MCF 10A (cell line): Measurements from ENCODE around the gene NFX1. TPM values are rescaled to one million over a fixed set of nuclear protein-coding genes. Genes with fewer than 3 reads are reported as not detected.

Experiments used
- BruUV-seq: library from RNA; stranded (reverse); fragments of 400-500 nt; replicated peaks from 2 replicates; lab custom pipeline; 2021; lab: Mats Ljungman, UMichigan
- CTCF ChIA-PET: fragments of 300-600 bp; sonication (Branson Sonifier 250); formaldehyde crosslinking; extraction: SDS; loops from one replicate; lab custom pipeline; 2021; ENCODE audit warnings: antibody characterized with exemption, inconsistent platforms; lab: Yijun Ruan, JAX
- POLR2A ChIA-PET: fragments of 300-600, 350-650 bp; sonication (Branson Sonifier 250); formaldehyde crosslinking; extraction: SDS; loops from one replicate; lab custom pipeline; 2020; ENCODE audit warnings: antibody characterized with exemption, inconsistent platforms; lab: Yijun Ruan, JAX
- DNase-seq: peaks from one replicate; pipeline ENCODE4 v3.0.0-alpha.2; 2018; ENCODE audit not compliant: unreplicated experiment
- H3K27ac Mint-ChIP-seq: one replicate; pipeline ENCODE4 v1.8.0; 2022; ENCODE audit warnings: mild to moderate bottlenecking, low read depth, mixed read lengths; ENCODE audit not compliant: unreplicated experiment
- H3K27me3 Mint-ChIP-seq: one replicate; pipeline ENCODE4 v1.8.0; 2022; ENCODE audit warnings: mixed read lengths; ENCODE audit not compliant: insufficient read depth, unreplicated experiment
- H3K36me3 Mint-ChIP-seq: one replicate; pipeline ENCODE4 v1.8.0; 2022; ENCODE audit warnings: mild to moderate bottlenecking, moderate library complexity, mixed read lengths; ENCODE audit not compliant: insufficient read depth, unreplicated experiment
- H3K4me1 Mint-ChIP-seq: one replicate; pipeline ENCODE4 v1.8.0; 2022; ENCODE audit warnings: mixed read lengths; ENCODE audit not compliant: insufficient read depth, unreplicated experiment
- H3K4me3 Mint-ChIP-seq: one replicate; pipeline ENCODE4 v1.8.0; 2022; ENCODE audit warnings: mild to moderate bottlenecking, moderate library complexity, mixed read lengths; ENCODE audit not compliant: unreplicated experiment
- H3K9me3 Mint-ChIP-seq: one replicate; pipeline ENCODE4 v1.8.0; 2022; ENCODE audit warnings: mixed read lengths; ENCODE audit not compliant: unreplicated experiment
- intact Hi-C: fragments of 100-400 bp; cut with micrococcal nuclease; formaldehyde crosslinking; loops from 2 replicates; pipeline ENCODE4 v1.14.1; 2022
- total RNA-seq: library from RNA; stranded (reverse); gene quantifications from 2 replicates; pipeline ENCODE4 v1.2.3, GENCODE V29; 2022
- TF ChIP-seq, protein P1 (sequence below): fragments of 200-600 bp; IDR thresholded peaks from one replicate; pipeline ENCODE4 v1.8.0; 2022; ENCODE audit warnings: antibody characterized with exemption, mild to moderate bottlenecking; ENCODE audit not compliant: unreplicated experiment

NFX1 gene
- total RNA-seq, 1 experiment from 2014 or later: 78.5 TPM

- intact Hi-C loops: no loop called here
- POLR2A ChIA-PET: interaction anchor here (0.9 to 4.3 kb wide), 3 partner anchors 9 to 20 kb away, joined by 4 to 45 read pairs (median 6); partner anchors contain the start of genes BAG1 and CHMP5
- CTCF ChIA-PET: interaction anchor here (0.5 to 1.6 kb wide), 3 partner anchors 10 to 181 kb away, joined by 3 to 8 read pairs (median 7); no protein-coding TSS in a partner anchor
These were observed 46.1 kb upstream of the NFX1 start for GRCh38 chr9:33244137-33244784.

GRCh38 chr9:33245341-33245740, 45.0 kb upstream of the NFX1 start:
- H3K27me3 Mint-ChIP-seq: no peaks in the 10 kb centered on the region
- ChIA-PET POLR2A (interaction anchor here (4.3 kb wide), 1 partner anchor 12 kb away, joined by 45 read pairs; no protein-coding TSS in a partner anchor), CTCF (interaction anchor here (1.5 kb wide), 1 partner anchor 10 kb away, joined by 4 read pairs; no protein-coding TSS in a partner anchor)
- no peak for DNase-seq
- no TSS peak for BruUV-seq
- H3K4me1 Mint-ChIP-seq: peaks cover 10% of the 10 kb centered on the region
- no peak overlapping the region for H3K4me3 Mint-ChIP-seq
- H3K9me3 Mint-ChIP-seq: no peaks in the 10 kb centered on the region
- TF ChIP-seq, protein P1, sequence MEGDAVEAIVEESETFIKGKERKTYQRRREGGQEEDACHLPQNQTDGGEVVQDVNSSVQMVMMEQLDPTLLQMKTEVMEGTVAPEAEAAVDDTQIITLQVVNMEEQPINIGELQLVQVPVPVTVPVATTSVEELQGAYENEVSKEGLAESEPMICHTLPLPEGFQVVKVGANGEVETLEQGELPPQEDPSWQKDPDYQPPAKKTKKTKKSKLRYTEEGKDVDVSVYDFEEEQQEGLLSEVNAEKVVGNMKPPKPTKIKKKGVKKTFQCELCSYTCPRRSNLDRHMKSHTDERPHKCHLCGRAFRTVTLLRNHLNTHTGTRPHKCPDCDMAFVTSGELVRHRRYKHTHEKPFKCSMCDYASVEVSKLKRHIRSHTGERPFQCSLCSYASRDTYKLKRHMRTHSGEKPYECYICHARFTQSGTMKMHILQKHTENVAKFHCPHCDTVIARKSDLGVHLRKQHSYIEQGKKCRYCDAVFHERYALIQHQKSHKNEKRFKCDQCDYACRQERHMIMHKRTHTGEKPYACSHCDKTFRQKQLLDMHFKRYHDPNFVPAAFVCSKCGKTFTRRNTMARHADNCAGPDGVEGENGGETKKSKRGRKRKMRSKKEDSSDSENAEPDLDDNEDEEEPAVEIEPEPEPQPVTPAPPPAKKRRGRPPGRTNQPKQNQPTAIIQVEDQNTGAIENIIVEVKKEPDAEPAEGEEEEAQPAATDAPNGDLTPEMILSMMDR: no peak
- intact Hi-C loops: no loop called here
- no peak overlapping the region for H3K27ac Mint-ChIP-seq
- H3K36me3 Mint-ChIP-seq: peaks cover 23% of the 10 kb centered on the region

More at GRCh38 chr9:33244137-33244784, 46.1 kb upstream of the NFX1 start:
- BruUV-seq: no TSS peak
- DNase-seq: no peak
- Mint-ChIP-seq H3K4me1 (peaks cover 6% of the 10 kb centered on the region), H3K9me3 (no peaks in the 10 kb centered on the region), H3K27me3 (no peaks in the 10 kb centered on the region), H3K36me3 (peaks cover 13% of the 10 kb centered on the region), H3K4me3 (no peak overlapping the region), H3K27ac (no peak overlapping the region)
- TF ChIP-seq, protein P1: no peak

GRCh38 chr9:33246269-33246860, 44.0 kb upstream of the NFX1 start:
- ChIA-PET POLR2A (interaction anchor here (1.2 to 13.7 kb wide), 3 partner anchors 10 to 17 kb away, joined by 4 to 259 read pairs (median 45); partner anchors contain the start of gene SPINK4), CTCF (interaction anchor here (1.5 kb wide), 1 partner anchor 11 kb away, joined by 4 read pairs; no protein-coding TSS in a partner anchor)
- H3K27ac Mint-ChIP-seq: no peak overlapping the region
- H3K9me3 Mint-ChIP-seq: no peaks in the 10 kb centered on the region
- intact Hi-C loops: no loop called here
- DNase-seq: no peak
- BruUV-seq: no TSS peak
- peaks cover 27% of the 10 kb centered on the region for H3K36me3 Mint-ChIP-seq
- TF ChIP-seq, protein P1: no peak
- peaks cover 21% of the 10 kb centered on the region for H3K4me1 Mint-ChIP-seq
- no peaks in the 10 kb centered on the region for H3K27me3 Mint-ChIP-seq
- H3K4me3 Mint-ChIP-seq: no peak overlapping the region

DNA sequence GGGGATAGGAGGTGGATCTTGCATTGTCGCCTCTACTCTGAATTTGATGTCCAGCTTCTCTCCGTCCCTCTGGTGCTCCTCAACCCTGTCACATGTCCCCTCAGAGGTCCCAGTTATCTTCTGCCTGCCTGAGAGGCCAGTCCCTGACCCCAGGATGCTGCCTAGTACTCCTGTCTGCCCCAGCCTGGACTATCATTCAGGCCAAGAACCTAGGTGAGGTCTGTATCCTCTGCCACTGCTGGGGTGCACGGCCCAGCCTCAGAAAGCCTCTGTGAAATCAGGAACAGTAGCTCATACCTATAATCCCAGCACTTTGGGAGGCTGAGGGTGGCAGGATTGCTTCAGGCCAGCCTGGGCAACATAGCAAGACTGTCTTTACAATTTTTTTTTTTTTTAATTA, 41.7 kb upstream of the NFX1 start:
- DNase-seq: no peak
- CTCF ChIA-PET: interaction anchor here (0.7 to 2.6 kb wide), 2 partner anchors 14 to 52 kb away, joined by 3 to 18 read pairs; no protein-coding TSS in a partner anchor
- Mint-ChIP-seq H3K9me3 (no peaks in the 10 kb centered on the region), H3K27ac (peak overlapping the region; percentile 68), H3K36me3 (peaks cover 46% of the 10 kb centered on the region), H3K4me1 (peaks cover 30% of the 10 kb centered on the region), H3K27me3 (no peaks in the 10 kb centered on the region), H3K4me3 (no peak overlapping the region)
- POLR2A ChIA-PET: interaction anchor here (1.6 to 13.7 kb wide), 2 partner anchors 12 to 15 kb away, joined by 9 to 259 read pairs; partner anchors contain the start of genes BAG1, CHMP5 and SPINK4
- no TSS peak for BruUV-seq
- intact Hi-C loops: no loop called here
- TF ChIP-seq, protein P1: no peak
